GM18868 (cell line): ENCODE data around the gene E2F4.

Experiments used
- ATAC-seq: cut with Tn5 transposase; IDR thresholded peaks from one replicate; pipeline ENCODE4 v1.9.1; 2021; ENCODE audit warnings: mild to moderate bottlenecking, moderate library complexity; ENCODE audit not compliant: unreplicated experiment

E2F4 gene

GRCh38 chr16:67173808-67174705 is 17.9 kb upstream of the E2F4 start:
- peak; percentile 36 for ATAC-seq

- no peak for ATAC-seq
Observed at GRCh38 chr16:67174706-67175231, 17.2 kb upstream of the E2F4 start.

GRCh38 chr16:67176662-67177061 is 15.3 kb upstream of the E2F4 start:
- no peak for ATAC-seq

- no peak for ATAC-seq
Observed at GRCh38 chr16:67177743-67178699, 13.9 kb upstream of the E2F4 start.

GRCh38 chr16:67179421-67180080 is 12.4 kb upstream of the E2F4 start:
- ATAC-seq: no peak

GRCh38 chr16:67180166-67180565 is 11.8 kb upstream of the E2F4 start:
- ATAC-seq: no peak

GRCh38 chr16:67181346-67181745 is 10.6 kb upstream of the E2F4 start:
- ATAC-seq: no peak

- no peak for ATAC-seq
Observed at GRCh38 chr16:67182288-67182687, 9.7 kb upstream of the E2F4 start.

- no peak for ATAC-seq
Observed at GRCh38 chr16:67183284-67183626, 8.7 kb upstream of the E2F4 start.

- ATAC-seq: peak; percentile 90
Observed at GRCh38 chr16:67183627-67184452, 8.1 kb upstream of the E2F4 start, which contains the start of gene MATCAP1. Gene MATCAP1 (minus strand): TSS chr16:67183963. CDS start chr16:67180610, 3,353 bp downstream.

GRCh38 chr16:67184453-67184994 is 7.4 kb upstream of the E2F4 start:
- ATAC-seq: no peak

GRCh38 chr16:67184995-67185650 is 6.8 kb upstream of the E2F4 start:
- peak; percentile 26 for ATAC-seq

- no peak for ATAC-seq
Observed at GRCh38 chr16:67185651-67186134, 6.3 kb upstream of the E2F4 start.

GRCh38 chr16:67186550-67186950 is 5.4 kb upstream of the E2F4 start:
- no peak for ATAC-seq

- no peak for ATAC-seq
Observed at GRCh38 chr16:67187175-67187890, 4.6 kb upstream of the E2F4 start.

- no peak for ATAC-seq
Observed at GRCh38 chr16:67188323-67188722, 3.6 kb upstream of the E2F4 start.

- no peak for ATAC-seq
Observed at GRCh38 chr16:67188798-67189197, 3.2 kb upstream of the E2F4 start.

- no peak for ATAC-seq
Observed at GRCh38 chr16:67190041-67190440, 1.9 kb upstream of the E2F4 start, which contains the start of gene EXOC3L1. Gene EXOC3L1 (minus strand): TSS chr16:67190136. CDS start chr16:67189676, 460 bp downstream.
